GM12874 (cell line): ENCODE measurements around the gene DENND1A.

Source experiments
- CTCF ChIP-seq: IDR thresholded peaks from 2 replicates; pipeline ENCODE4 v1.5.1; 2011; ENCODE audit warnings: low read depth, mild to moderate bottlenecking, control low read depth, low read length, moderate library complexity; ENCODE audit not compliant: insufficient read depth

The DENND1A gene

GRCh38 chr9:123435471-123435870 lies 494.5 kb downstream of the DENND1A start:
- no peak for TF ChIP-seq CTCF

DNA sequence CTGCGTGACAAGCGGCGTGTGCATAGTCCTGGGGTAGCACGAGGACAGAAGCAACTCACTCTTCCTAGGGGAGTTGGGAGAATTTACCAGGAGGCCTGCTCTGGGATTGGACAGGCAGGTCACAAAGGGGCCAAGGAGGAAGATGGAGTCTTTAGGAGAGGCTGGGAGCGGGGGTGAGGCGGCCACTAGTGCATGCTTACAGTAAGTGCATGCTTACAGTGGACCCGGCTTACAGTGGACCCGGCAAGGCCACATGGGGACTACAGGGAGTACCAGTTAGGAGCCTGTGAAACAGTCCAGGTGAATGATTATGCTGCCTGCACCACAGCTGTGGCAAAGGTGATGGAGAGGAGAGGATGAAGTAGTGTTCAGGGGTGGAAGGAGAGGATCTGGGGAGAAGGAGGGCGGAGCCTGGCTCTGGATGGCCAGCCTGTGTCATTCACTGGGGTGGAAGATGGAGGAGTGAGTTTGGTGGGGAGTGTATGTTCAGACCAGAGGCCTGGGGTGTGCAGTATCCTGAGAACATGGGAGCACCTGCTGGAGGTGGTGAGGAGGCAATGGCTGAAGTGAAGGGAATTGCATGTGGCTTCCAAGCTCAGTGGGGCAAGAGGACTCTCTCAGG lies 495.2 kb downstream of the DENND1A start:
- TF ChIP-seq CTCF: no peak

GRCh38 chr9:123432331-123433236 lies 497.3 kb downstream of the DENND1A start:
- TF ChIP-seq CTCF: no peak

GRCh38 chr9:123431581-123431980 lies 498.3 kb downstream of the DENND1A start:
- no peak for TF ChIP-seq CTCF

- TF ChIP-seq CTCF: no peak
Measured at GRCh38 chr9:123426406-123426805, 503.5 kb downstream of the DENND1A start.

GRCh38 chr9:123425836-123426365 lies 504.0 kb downstream of the DENND1A start:
- no peak for TF ChIP-seq CTCF

DNA sequence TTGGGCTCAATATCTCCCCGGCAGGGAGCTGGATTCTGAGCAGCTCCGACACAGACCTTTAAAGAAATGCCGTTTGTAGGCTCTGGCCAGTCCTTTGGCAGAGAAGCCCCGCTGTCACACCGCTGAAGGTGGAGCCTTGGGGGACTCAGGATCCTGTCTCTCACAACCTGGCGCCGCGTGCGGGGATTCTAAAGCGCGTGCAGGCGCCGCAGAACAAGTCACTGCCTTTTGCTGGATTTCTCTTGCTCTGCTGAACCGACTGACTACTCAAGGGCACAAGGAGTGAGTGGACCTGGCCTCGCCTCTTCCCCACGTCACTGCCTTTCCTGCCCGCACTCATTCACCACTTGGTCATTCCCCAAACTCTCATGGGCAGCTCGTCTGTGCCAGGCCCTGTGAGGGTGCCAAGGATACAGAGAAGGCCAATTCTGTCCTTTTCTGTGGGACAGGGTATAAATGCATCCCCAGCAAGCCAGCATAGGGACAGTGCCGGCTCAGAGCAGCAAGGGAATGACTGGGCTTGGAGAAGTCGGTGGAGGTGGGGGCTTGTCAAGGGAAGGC lies 504.6 kb downstream of the DENND1A start:
- TF ChIP-seq CTCF: no peak
